HG02798 (cell line): ENCODE measurements around the gene AOX1.
"Not testable (repeated sequence)": the region's sequence is repeated elsewhere in the genome, so short reads cannot be mapped to it uniquely, and the experiment has no call there.

ENCODE experiments used
- ATAC-seq: cut with Tn5 transposase; IDR thresholded peaks from one replicate; pipeline ENCODE4 v1.9.1; 2021; ENCODE audit warnings: mild to moderate bottlenecking; ENCODE audit not compliant: unreplicated experiment, poor library complexity

The AOX1 gene

GRCh38 chr2:200695191-200695590 is 109.4 kb downstream of the AOX1 start:
- no peak for ATAC-seq

DNA sequence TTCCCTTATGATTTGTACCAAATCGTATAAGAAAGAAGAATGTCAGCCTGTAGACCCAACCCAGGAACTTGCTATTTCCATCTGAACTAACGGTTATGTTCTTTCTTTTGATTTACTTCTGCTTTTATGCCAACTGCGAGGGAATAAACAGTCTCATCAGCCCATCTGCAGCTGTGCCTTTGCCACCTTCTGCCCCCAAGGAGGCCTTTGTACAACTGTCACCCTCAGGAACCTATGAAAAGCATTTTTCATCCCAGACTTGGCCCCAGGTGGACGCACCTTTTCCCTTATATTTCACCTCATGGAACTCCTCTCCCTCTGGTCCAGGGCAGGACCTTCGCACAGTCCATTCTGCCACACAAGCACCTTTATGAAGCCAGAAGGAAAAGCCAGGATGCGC is 109.8 kb downstream of the AOX1 start:
- ATAC-seq: no peak

DNA sequence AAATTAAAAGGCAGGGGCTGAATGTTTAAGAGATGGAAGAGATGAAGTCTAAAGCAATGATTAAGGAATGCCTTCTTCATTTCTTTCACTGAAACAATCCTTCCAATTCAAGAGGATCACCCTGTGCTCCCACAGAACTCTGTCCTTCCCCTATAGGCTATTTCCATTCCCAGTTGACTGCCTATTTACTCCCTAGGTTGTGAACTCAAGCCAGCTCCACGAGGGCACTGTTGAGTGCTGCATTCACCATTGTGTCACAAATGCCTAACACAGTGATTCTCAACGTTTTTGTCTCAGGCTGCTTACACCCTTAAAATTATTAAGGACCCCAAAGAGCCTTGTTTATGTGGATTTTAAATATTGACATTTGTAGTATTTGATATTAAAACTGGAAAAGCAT is 112.4 kb downstream of the AOX1 start:
- no peak for ATAC-seq

DNA sequence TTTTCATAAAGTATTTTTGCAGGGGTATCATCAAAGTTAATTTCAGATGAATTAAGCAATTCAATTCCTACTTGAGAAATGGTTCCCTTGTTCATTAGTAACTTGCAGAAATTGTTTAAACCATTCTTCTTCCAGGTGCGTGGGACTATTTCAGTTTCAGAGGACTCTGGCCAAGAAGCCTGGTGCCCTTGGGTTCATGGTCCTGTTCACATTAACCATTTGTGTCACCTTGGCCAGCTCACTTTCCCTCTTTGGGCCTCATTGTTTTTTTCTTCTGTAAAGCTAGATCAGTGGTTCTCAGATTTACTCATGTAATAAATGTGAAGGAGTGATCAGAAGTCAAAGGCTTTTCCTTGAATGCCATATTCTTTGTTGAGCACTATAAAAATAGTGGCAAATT is 113.5 kb downstream of the AOX1 start:
- no peak for ATAC-seq

- ATAC-seq: no peak
These were observed 115.0 kb downstream of the AOX1 start for GRCh38 chr2:200700856-200701255.

- no peak for ATAC-seq
These were observed 116.2 kb downstream of the AOX1 start for GRCh38 chr2:200702044-200702443.

DNA sequence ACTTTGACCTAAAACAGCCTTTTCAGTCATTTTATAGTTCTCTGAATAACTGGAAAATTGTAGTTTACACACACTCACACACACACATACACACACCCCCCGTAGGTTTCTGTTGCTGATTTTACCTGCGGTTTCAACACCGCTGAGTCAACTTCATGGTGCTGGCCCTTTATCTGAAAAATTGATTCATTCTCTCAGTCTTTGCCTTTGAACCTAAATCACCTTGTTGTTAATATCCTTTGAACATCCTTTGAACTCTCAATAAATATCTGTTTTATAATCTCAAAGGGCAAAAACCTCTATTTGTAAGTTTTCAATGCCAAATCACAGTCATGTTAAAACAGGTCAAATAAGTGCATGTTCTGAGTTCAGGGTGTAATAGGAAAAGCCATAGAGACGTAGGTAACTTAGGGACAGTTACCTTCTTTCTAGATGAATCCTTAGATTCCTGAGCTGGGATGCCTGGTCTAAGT is 116.9 kb downstream of the AOX1 start:
- peak; percentile 21 for ATAC-seq

DNA sequence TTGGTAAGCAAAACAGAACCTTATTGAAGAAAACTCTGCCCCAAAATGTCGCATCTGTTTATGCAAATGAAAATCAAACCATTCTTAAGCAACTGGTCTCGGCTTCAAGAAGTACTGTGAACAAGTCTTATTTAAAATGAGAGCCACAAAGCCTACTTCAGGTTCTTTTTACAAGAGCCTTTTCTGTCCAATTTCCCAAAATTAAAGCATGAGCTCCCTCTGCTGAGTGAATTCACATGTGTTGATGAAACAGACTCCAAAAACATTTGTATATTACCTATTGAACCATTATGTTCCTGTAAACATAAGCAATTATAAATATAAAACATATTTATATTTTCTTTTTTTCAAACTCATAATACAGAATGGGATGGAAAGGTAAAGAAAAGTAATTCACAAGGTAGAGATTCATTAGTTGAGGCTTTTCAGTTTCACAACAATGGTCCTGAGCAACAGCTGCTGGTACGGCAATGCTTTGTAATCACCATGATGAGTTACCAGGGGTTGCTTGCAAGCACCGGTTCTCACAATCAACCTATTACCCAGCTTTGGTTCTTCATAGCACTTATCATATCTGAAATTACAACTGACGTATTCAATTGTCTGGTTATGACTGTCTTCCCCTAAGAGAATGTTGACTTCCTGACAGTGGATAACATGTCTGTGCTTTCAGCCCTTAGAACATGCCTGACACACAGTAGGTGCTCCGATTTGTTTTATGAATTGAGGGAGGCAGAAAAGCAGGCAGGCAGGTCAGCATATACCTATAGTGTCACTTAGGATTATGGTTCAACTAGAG is 117.5 kb downstream of the AOX1 start:
- peak; percentile 53 for ATAC-seq

DNA sequence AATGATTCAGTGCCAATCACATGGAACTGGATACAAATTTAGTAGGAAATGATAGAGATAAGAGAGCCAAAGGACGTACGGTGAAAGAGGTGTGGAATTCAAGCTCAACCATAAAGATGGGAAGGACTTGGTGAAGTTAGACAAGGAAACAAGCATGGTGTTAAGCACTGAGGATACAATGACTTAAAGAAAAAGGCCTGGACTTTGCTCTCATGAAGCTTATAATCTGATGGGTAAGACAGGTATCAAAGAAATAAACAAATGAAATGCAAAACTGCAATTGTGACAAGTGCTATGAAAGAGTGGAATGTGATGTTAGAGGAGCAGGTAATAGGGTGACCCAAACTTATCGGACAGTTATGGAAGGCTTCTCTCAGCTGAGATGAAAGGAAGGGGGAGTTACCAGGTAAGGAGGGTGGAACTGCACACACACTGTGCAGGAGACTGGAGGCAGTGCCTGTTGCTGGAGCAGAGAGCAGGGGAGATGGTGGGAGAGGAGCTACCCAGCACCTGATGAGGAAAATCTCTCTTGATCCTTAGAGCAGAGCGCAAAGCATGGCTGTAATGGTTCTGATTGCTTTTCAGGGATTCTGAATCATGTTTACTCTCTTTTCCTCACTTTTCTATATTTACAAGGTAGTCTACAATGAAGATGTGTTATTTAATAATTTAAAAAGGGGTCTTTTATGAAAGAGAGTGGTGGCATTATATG is 118.3 kb downstream of the AOX1 start:
- no peak for ATAC-seq

GRCh38 chr2:200705305-200706041 is 119.7 kb downstream of the AOX1 start:
- no peak for ATAC-seq

DNA sequence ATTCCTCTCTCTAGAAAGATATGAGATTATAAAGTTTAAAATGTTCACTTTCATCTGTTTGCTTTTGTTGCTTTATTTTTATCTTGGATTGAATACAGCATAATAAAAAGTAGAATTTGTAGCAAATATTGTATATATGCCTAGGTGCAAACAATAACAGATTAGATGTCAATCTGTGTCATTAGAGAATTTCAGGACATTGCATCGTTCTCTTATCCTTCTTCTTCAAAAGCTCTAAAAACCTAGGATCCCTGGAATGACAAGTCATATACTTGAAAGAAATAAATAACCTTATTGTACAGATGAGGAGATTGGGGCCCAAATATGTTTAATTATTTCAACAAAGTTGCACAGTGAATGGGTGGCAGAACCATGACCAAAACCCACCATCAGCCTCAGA is 123.1 kb downstream of the AOX1 start:
- no peak for ATAC-seq

- ATAC-seq: peak; percentile 100
These were observed 127.3 kb downstream of the AOX1 start for GRCh38 chr2:200713003-200713703.

DNA sequence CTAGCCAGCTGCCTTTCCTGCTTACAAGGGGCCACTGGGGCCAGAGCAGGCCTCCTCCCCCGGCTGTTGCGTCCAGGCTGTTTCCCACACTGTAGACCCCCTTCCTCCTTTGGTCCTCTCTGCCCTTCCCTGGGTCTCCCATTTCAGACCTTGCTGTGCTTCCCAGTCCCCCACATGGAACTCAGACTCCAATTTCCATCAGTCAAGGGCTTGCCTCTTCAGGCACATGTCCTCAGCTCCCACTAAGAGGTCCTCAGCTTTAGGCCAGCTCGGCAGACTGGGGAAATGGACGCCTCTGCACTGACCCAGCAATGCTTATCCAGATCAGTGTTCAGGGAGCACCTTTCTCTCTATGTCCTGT is 127.9 kb downstream of the AOX1 start:
- ATAC-seq: no peak

GRCh38 chr2:200715014-200715413 is 129.2 kb downstream of the AOX1 start:
- ATAC-seq: not testable (repeated sequence)

- ATAC-seq: no peak
These were observed 130.6 kb downstream of the AOX1 start for GRCh38 chr2:200716386-200716785.
